Muscle layer of duodenum (tissue), 2 donors: ENCODE results near the gene BTC.

Experiments used
- H3K27ac ChIP-seq: one replicate; pipeline ENCODE4 v1.7.0; 2013; ENCODE audit warnings: mild to moderate bottlenecking, low read length
- H3K27me3 ChIP-seq: one replicate; pipeline ENCODE4 v1.7.0; 2013; ENCODE audit warnings: low read depth, mild to moderate bottlenecking, control low read depth, low read length
- H3K36me3 ChIP-seq, 2 donors: one replicate each; pipeline ENCODE4 v1.7.0; 2013; ENCODE audit warnings: low read length in 2 of 2, control low read depth in 1 of 2, mild to moderate bottlenecking in 1 of 2; ENCODE audit not compliant: insufficient read depth in 2 of 2, control insufficient read depth in 1 of 2
- H3K4me1 ChIP-seq, 2 donors: one replicate each; pipeline ENCODE4 v1.7.0; 2013; ENCODE audit warnings: low read length in 2 of 2, mild to moderate bottlenecking in 2 of 2, control low read depth in 1 of 2, moderate library complexity in 1 of 2; ENCODE audit not compliant: insufficient read depth in 2 of 2, control insufficient read depth in 1 of 2
- H3K4me3 ChIP-seq, 2 donors: one replicate each; pipeline ENCODE4 v1.7.0; 2013; ENCODE audit warnings: low read length in 2 of 2, low read depth in 1 of 2, mild to moderate bottlenecking in 1 of 2
- H3K9me3 ChIP-seq, 2 donors: one replicate each; pipeline ENCODE4 v1.7.0; 2013; ENCODE audit warnings: low read length in 2 of 2, control low read depth in 1 of 2, mild to moderate bottlenecking in 1 of 2; ENCODE audit not compliant: control insufficient read depth in 1 of 2
- donor health status: healthy.

Gene BTC

DNA sequence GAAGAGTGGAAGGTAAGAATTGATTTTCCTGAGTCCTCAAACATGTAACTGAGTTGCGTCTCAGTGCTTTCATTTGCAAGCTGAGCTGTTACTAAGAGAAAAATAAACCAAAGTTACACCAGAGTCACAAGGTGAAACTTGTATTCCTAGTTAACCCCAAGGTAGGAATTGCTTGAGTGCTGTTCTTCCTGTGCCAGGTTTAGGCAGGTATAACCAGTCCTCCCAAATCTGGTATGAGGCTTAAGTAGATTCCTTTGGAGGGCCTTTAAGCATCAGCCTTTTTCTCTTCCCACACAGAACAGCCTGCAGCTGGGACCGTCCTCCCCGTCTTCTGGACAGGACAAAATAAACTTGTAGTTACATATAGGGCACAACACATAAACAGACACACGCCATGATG, 2.3 kb upstream of the BTC start:
- no peaks in the 10 kb centered on the region for H3K36me3 ChIP-seq
- H3K9me3 ChIP-seq = no peaks in the 10 kb centered on the region
- H3K4me1 ChIP-seq = peaks cover 0 to 3% of the 10 kb centered on the region in 2 donors
- no peak overlapping the region for H3K4me3 ChIP-seq
- no peaks in the 10 kb centered on the region for H3K27me3 ChIP-seq
- no peak overlapping the region for H3K27ac ChIP-seq

- H3K4me1 ChIP-seq = peaks cover 0 to 3% of the 10 kb centered on the region in 2 donors
- no peaks in the 10 kb centered on the region for H3K27me3 ChIP-seq
- no peaks in the 10 kb centered on the region for H3K36me3 ChIP-seq
- peak overlapping the region; percentile 81 for H3K27ac ChIP-seq
- H3K4me3 ChIP-seq = peak overlapping the region; percentile 69 to 77
- no peaks in the 10 kb centered on the region for H3K9me3 ChIP-seq
These were observed 454 bp downstream of the BTC start for GRCh38 chr4:74793757-74794381.

GRCh38 chr4:74790652-74791051, 3.7 kb downstream of the BTC start:
- H3K4me3 ChIP-seq = no peak overlapping the region
- H3K4me1 ChIP-seq = peaks cover 0 to 3% of the 10 kb centered on the region in 2 donors
- no peak overlapping the region for H3K27ac ChIP-seq
- no peaks in the 10 kb centered on the region for H3K9me3 ChIP-seq
- no peaks in the 10 kb centered on the region for H3K27me3 ChIP-seq
- H3K36me3 ChIP-seq = no peaks in the 10 kb centered on the region

GRCh38 chr4:74789518-74789917, 4.8 kb downstream of the BTC start:
- no peaks in the 10 kb centered on the region for H3K27me3 ChIP-seq
- no peak overlapping the region for H3K27ac ChIP-seq
- H3K9me3 ChIP-seq = no peaks in the 10 kb centered on the region
- no peak overlapping the region for H3K4me3 ChIP-seq
- H3K4me1 ChIP-seq = peaks cover 0 to 3% of the 10 kb centered on the region in 2 donors
- no peaks in the 10 kb centered on the region for H3K36me3 ChIP-seq

DNA sequence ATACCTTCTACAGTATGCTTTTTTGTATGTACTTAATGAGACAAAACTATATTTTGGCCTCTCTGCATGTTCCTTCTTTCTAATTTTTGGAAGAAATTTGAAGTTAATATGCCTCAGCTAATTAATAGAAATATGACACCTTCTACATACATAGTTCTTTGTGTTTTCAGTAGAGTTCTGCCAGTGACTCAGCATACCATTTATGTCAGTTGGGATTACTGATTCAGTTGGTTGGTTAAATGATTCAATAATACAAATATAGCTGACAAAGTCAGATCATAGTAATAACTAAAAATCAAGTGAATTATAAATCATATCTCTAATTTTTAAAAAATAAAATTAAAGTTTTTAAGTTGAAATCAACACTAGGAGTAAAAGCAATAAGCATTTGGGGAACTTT, 16.8 kb downstream of the BTC start:
- Histone ChIP-seq H3K4me1 (no peaks in the 10 kb centered on the region), H3K27me3 (no peaks in the 10 kb centered on the region), H3K9me3 (no peaks in the 10 kb centered on the region), H3K27ac (no peak overlapping the region), H3K4me3 (no peak overlapping the region), H3K36me3 (no peaks in the 10 kb centered on the region)

GRCh38 chr4:74772783-74773182, 21.5 kb downstream of the BTC start:
- peaks cover 0 to 4% of the 10 kb centered on the region in 2 donors for H3K4me1 ChIP-seq
- H3K27me3 ChIP-seq = no peaks in the 10 kb centered on the region
- no peaks in the 10 kb centered on the region for H3K9me3 ChIP-seq
- no peaks in the 10 kb centered on the region for H3K36me3 ChIP-seq
- no peak overlapping the region for H3K4me3 ChIP-seq
- no peak overlapping the region for H3K27ac ChIP-seq

DNA sequence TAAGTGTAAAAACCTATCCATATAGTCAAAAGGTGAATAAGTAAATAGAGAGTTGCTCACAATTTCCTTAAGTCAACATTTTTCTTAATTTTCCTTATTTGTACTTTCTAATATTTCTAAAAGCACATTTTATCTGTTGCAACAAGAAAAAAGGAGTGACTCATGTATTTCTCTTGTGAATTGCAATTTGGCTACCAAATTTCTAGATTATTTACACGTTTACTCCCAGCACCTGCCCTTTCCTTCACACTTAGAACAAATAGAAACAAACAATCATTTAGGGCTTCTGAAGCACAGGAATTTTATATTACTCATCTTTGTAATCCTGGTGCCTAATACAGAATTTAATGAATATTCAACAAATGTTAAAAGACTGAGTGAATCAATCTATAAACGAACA, 22.2 kb downstream of the BTC start:
- Histone ChIP-seq H3K4me3 (no peak overlapping the region), H3K4me1 (peaks cover 0 to 4% of the 10 kb centered on the region in 2 donors), H3K27me3 (no peaks in the 10 kb centered on the region), H3K27ac (no peak overlapping the region), H3K9me3 (no peaks in the 10 kb centered on the region), H3K36me3 (no peaks in the 10 kb centered on the region)

DNA sequence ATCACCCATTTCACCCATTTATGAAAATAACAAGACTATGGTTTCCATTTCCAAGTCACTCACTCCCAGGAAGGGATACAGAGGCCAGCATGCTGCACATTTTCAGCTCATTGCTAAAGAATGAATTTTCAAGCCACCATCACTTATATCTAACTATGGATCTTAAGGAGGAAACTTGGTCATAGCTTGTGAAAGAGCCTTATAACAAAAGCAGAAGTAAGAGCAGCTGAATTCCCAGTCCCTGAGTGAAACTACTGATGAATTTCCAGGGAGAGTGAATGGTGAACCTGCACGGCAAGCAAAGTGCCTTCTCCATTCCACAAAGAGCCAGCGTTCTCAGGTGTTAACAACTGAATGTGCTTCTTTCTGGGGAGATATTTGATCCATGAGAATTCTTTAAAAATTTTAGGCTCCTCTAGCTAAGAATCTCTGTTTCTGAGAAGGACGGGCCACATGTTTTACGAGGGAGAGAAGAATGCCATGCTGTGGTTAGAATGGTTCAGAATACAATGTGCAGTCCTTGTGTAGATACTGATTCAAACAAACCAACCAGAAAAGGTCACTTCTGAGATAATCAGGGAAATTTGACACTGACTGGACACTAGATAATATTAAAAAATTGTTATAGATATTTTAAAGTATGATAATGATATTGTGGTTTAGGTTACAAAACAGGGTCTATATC, 24.0 kb downstream of the BTC start:
- Histone ChIP-seq H3K9me3 (no peaks in the 10 kb centered on the region), H3K27ac (no peak overlapping the region), H3K4me3 (no peak overlapping the region), H3K27me3 (no peaks in the 10 kb centered on the region), H3K36me3 (no peaks in the 10 kb centered on the region), H3K4me1 (peaks cover 0 to 4% of the 10 kb centered on the region in 2 donors)

DNA sequence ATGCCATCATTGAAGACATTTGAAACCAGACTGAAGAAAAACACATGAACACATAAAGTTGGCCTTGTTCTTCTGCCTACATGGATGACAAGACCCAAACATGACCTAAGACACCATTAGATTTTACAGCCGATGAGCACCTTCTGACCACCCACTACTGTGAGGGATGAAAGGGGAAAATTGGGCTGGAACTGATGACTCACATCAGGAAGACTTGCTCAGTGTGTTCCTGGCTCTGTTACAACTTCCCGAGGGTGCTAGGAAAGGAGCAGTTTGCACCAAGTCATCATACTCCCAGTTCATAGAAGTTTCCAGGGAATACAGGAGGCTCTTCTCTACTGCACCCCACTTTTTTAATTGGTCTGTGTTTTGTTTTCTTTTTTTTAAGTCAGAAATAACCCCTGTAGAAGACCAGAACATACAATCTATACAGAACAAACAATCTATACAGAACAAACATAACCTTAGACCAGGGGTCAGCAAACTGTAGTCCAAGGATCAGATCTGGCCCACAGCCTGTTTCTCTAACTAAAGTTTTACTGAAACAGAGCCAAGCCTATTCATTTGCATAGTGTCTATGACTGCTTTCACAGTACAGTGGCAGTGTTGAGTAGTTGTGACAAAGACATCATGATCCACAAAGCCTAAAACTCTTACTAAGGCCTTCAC, 25.3 kb downstream of the BTC start:
- Histone ChIP-seq H3K4me3 (no peak overlapping the region), H3K27me3 (no peaks in the 10 kb centered on the region)

DNA sequence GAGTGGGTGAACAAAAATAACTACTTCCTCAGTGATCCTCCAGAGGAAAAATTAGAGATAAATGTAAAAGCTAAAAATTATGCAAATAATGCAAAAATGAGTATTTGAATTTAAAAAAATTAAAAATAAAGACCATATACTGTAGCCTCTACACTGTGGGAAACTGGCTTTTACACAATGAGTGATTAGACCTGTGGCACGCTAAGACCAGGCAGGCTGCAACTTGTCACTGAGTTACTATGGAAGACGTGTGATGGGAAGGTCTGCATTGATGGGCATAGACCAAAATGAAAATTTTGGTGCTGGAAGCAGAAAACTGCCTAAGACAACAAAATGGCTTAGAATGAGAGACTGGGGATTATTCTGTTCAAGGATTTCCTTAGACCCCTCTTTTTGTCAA, 30.2 kb downstream of the BTC start:
- no peaks in the 10 kb centered on the region for H3K9me3 ChIP-seq
- no peak overlapping the region for H3K27ac ChIP-seq
- peaks cover 0 to 2% of the 10 kb centered on the region in 2 donors for H3K4me1 ChIP-seq
- no peak overlapping the region for H3K4me3 ChIP-seq
- H3K36me3 ChIP-seq = no peaks in the 10 kb centered on the region
- H3K27me3 ChIP-seq = no peaks in the 10 kb centered on the region

More for the DNA sequence above, 25.3 kb downstream of the BTC start:
- Histone ChIP-seq H3K9me3 (no peaks in the 10 kb centered on the region), H3K36me3 (no peaks in the 10 kb centered on the region), H3K4me1 (peaks cover 0 to 4% of the 10 kb centered on the region in 2 donors), H3K27ac (peak overlapping the region; percentile 40)

DNA sequence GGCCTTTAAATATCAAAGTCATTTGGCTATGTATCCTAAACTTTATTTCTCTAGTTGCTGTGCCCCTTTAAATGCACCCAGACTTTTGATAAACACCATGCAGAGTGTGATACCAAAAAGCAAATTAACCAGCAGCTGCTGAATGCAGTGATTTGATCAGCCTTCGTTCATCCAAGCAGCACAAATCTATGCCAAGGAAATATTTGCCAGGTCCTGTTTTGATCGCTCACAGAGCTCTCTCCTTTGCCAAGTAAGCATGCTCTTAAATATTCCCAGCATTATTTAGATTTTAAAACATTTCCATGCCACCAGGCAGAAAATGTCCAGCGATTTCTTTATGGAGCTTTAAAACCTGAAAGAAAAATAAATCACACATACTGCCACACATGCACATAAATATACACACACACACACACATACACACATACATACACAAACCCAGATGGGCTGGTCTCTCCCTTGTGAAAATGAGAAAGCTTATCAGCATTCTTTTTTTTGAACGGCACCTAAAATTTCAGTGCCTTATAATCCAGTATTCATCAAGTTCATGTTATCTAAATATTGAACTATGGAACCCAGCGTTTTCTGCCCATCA, 35.7 kb downstream of the BTC start:
- Histone ChIP-seq H3K27me3 (no peaks in the 10 kb centered on the region), H3K4me3 (no peak overlapping the region), H3K36me3 (no peaks in the 10 kb centered on the region), H3K27ac (no peak overlapping the region), H3K4me1 (peaks cover 0 to 20% of the 10 kb centered on the region in 2 donors), H3K9me3 (no peaks in the 10 kb centered on the region)
